LNCAP (cell line): ENCODE data around the gene SNRNP200.

Experiments used
- TF ChIP-seq, protein P1 (sequence below): fragments of 450-650 bp; IDR thresholded peaks from 2 replicates; pipeline ENCODE4 v1.5.1; 2017; ENCODE audit warnings: mild to moderate bottlenecking

SNRNP200 gene

GRCh38 chr2:96243843-96244242 lies 61.5 kb downstream of the SNRNP200 start:
- TF ChIP-seq, protein P1, sequence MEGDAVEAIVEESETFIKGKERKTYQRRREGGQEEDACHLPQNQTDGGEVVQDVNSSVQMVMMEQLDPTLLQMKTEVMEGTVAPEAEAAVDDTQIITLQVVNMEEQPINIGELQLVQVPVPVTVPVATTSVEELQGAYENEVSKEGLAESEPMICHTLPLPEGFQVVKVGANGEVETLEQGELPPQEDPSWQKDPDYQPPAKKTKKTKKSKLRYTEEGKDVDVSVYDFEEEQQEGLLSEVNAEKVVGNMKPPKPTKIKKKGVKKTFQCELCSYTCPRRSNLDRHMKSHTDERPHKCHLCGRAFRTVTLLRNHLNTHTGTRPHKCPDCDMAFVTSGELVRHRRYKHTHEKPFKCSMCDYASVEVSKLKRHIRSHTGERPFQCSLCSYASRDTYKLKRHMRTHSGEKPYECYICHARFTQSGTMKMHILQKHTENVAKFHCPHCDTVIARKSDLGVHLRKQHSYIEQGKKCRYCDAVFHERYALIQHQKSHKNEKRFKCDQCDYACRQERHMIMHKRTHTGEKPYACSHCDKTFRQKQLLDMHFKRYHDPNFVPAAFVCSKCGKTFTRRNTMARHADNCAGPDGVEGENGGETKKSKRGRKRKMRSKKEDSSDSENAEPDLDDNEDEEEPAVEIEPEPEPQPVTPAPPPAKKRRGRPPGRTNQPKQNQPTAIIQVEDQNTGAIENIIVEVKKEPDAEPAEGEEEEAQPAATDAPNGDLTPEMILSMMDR, result no peak

- TF ChIP-seq, protein P1, result no peak
Measured at GRCh38 chr2:96241900-96242611, 63.3 kb downstream of the SNRNP200 start.

GRCh38 chr2:96241227-96241626 lies 64.1 kb downstream of the SNRNP200 start:
- TF ChIP-seq, protein P1, result no peak

DNA sequence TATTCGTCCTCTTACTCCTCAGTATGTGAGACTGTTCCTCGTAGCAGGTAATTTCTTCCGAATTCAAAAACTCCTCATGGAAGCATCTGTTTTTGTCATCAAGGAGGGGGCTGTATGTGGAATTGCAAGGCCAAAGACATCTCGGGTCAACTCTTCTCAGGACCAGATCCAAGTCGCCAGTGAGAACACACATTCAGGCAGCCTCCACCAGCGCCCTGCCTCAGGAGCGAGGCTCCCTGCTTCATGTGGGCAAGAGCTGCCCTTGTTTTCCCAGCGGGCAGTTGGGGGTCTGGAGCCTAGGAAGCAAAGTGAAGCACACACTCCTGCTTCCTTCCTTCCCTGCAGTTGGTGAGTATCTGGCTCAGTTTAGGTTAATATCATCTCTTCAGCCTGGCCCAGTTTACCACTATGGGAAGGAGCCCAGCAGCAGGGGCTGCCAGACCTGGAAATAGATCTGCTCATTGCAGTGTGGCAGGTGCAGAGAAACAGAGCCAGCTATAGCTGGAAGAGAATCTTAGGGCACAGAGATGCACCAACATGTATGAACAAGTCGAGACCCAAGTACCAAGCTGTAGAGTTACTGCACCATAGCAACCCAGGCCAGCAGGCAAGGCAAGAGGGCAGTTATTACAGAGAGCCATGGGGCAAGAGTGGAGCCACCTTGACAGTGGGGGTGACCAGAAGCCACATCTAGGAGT lies 64.9 kb downstream of the SNRNP200 start:
- TF ChIP-seq, protein P1, result no peak

DNA sequence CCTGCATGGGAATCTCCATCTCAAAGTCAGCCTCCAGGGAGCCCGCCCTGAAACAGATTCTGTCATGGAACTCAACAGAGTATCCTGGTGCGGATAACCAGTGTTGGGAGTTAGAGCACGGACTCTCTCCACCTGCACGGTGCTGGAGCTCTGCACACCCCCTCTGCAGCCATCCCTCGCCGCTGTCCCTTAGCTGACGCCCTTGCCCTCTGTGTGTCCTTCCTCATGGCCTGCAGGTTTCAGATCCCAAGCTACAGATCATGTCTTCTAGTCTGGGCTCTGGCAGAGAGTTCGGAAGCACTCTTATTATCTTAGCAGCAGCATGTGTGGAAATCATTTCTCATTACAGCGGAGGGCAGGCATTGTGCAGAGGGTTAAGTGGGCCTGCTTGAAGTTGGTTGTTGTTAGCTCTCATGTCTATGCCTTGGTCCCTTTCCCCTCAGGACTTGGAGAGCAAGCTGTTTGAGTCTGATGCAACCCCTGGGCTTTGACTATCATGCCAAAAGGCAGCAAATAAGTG lies 65.5 kb downstream of the SNRNP200 start:
- TF ChIP-seq, protein P1, result no peak

GRCh38 chr2:96239091-96239490 lies 66.3 kb downstream of the SNRNP200 start:
- TF ChIP-seq, protein P1, result no peak

- TF ChIP-seq, protein P1, result no peak
Measured at GRCh38 chr2:96238266-96238665, 67.1 kb downstream of the SNRNP200 start.
